Measurements from ENCODE around the gene AQR. TPM values are rescaled to one million over a fixed set of nuclear protein-coding genes. Genes with fewer than 3 reads are reported as not detected.
A peak's percentile ranks its signal among the peaks of the same experiment; 100 is the strongest.

AQR gene
- total and polyA plus RNA-seq, 8 donors, result 4.9 to 15.7 (median 8.1) TPM

DNA sequence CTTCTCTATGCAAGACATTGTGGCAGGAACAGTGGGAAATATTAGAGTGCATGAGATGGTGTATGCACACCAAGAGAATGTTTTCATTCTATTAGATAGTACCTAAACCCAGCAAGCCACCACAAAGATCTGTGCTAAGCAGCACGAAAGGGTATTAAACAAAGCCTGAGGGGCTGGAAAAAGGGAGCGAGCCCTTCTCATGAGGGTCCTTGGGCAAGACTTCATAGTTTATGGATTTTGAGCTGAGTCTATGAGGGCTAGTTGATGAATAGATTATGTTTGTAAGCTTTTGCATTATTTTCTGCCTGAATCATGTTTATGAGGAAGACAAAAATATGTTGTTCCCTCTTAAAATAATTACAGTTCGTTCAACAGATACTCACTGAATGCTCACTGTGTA is 164.8 kb downstream of the AQR start:
- Histone ChIP-seq H3K27ac (no peak overlapping the region), H3K27me3 (no peaks in the 10 kb centered on the region), H3K36me3 (no peaks in the 10 kb centered on the region), H3K4me3 (no peak overlapping the region), H3K9me3 (no peaks in the 10 kb centered on the region), H3K4me1 (no peaks in the 10 kb centered on the region)
- FAIRE-seq (no peak), DNase-seq (no peak), ATAC-seq (no peak)
- intact Hi-C loops (cut with DNase I), result no loop called here
- WGBS, 2 donors, result 57 to 59% methylated on average over 3 of the region's 3 CpGs
- TF ChIP-seq, protein P1, sequence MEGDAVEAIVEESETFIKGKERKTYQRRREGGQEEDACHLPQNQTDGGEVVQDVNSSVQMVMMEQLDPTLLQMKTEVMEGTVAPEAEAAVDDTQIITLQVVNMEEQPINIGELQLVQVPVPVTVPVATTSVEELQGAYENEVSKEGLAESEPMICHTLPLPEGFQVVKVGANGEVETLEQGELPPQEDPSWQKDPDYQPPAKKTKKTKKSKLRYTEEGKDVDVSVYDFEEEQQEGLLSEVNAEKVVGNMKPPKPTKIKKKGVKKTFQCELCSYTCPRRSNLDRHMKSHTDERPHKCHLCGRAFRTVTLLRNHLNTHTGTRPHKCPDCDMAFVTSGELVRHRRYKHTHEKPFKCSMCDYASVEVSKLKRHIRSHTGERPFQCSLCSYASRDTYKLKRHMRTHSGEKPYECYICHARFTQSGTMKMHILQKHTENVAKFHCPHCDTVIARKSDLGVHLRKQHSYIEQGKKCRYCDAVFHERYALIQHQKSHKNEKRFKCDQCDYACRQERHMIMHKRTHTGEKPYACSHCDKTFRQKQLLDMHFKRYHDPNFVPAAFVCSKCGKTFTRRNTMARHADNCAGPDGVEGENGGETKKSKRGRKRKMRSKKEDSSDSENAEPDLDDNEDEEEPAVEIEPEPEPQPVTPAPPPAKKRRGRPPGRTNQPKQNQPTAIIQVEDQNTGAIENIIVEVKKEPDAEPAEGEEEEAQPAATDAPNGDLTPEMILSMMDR (IDR thresholded peaks at IDR 0.05), result no peak

DNA sequence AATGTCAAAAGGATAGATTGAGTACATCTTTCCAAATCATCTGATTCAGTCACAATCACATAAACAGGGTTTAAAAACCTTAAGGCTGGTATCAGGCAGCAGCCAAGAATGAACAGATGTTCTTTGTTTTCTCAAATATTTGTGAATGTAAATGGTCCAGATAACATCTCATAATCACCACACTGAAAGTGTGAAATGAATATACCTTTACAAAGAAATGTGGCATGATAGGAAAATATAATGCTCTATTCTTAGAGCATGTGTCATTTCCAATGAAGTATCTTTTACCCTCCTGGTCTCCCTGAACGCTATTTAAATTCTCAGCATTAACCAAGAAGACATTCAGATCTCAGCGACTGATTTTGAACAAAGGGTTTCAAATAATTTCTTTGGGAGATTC is 165.4 kb downstream of the AQR start:
- FAIRE-seq (no peak), ATAC-seq (peak in 1 of 4 donors; percentile 50), DNase-seq (no peak)
- Histone ChIP-seq H3K27ac (no peak overlapping the region), H3K27me3 (no peaks in the 10 kb centered on the region), H3K9me3 (no peaks in the 10 kb centered on the region), H3K4me1 (no peaks in the 10 kb centered on the region), H3K4me3 (no peak overlapping the region), H3K36me3 (no peaks in the 10 kb centered on the region)
- TF ChIP-seq, protein P1 (IDR thresholded peaks at IDR 0.05), result no peak
- 51 to 56% methylated on average over 2 of the region's 2 CpGs for WGBS, 2 donors
- intact Hi-C loops (cut with DNase I), result no loop called here

DNA sequence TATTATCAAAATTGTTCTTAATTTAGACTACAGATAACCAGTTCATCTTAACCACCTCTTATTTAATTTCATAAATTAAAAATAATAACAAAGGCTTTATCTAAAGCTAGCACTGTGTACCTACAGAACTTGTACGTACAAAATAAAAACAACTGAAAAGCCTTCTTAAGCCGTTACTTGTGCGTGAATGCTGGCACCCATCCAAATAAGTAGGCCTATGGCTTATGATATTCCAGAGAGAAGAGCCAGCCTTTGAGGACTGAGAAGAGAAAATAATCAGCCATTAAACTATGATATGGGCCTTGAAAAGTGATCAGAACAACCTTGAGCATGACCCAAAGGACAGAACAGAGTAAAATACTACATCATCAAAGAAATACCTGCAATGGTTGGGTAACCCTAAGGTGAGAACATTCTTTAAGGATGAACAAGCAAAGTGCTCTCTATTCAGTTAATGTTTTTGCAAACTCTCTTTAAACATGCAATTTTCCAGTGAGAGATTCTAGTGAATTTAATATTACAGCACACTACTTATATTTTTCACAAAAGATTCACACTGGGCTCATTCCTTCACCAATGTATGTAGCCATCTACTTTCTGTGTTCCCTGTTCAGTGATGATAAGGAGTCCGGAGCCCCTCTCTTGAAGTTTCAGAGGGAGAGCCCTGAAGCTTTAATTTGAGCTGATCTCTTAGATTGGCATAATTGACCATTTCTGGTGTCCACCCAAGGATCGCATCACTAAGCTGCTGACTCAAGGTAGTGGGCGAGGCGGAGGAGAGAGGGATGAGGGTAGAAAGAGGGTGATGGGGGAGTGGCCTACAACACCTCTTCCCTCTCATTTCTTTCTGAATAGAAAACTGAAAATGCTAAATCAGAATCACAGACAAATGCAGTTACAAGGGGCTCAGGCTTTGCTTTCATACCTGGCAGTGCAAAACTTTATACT is 166.5 kb downstream of the AQR start:
- H3K4me3 ChIP-seq, result no peak overlapping the region
- no peak for FAIRE-seq
- no peak for ATAC-seq
- TF ChIP-seq, protein P1 (IDR thresholded peaks at IDR 0.05), result no peak
- no peaks in the 10 kb centered on the region for H3K27me3 ChIP-seq
- 89 to 90% methylated on average over 7 of the region's 7 CpGs for WGBS, 2 donors
- no peaks in the 10 kb centered on the region for H3K36me3 ChIP-seq
- intact Hi-C loops (cut with DNase I), result no loop called here
- H3K4me1 ChIP-seq, result no peaks in the 10 kb centered on the region
- no peak for DNase-seq
- H3K27ac ChIP-seq, result no peak overlapping the region
- H3K9me3 ChIP-seq, result no peaks in the 10 kb centered on the region

DNA sequence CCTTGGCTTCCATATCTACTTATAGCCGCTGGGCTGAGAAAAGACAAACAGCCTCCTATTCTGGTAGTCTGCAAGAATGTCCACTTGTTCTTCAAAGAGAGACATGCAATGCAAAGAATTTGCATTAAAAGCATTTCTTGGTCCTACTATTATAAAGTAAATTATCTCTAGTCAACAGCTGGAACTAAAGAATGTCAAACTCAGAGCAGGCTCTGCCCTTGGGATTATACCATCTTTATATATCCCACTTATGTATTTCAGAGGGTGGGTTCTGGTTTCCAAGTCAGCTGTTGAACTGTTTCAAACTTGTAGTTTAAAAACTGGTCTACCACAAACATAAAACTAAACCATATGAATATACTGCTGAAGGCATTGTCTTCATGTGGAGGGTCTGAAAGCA is 167.2 kb downstream of the AQR start:
- TF ChIP-seq, protein P1 (IDR thresholded peaks at IDR 0.05), result no peak
- no peak overlapping the region for H3K27ac ChIP-seq
- no peaks in the 10 kb centered on the region for H3K36me3 ChIP-seq
- intact Hi-C loops (cut with DNase I), result no loop called here
- H3K4me1 ChIP-seq, result no peaks in the 10 kb centered on the region
- 97 to 99% methylated on average over 1 of the region's 1 CpG for WGBS, 2 donors
- FAIRE-seq (no peak), ATAC-seq (no peak), DNase-seq (no peak)
- no peaks in the 10 kb centered on the region for H3K27me3 ChIP-seq
- H3K4me3 ChIP-seq, result no peak overlapping the region
- H3K9me3 ChIP-seq, result no peaks in the 10 kb centered on the region

Other genes starting within 250 kb of the AQR start
- 1 to 10 TPM in 5 of 6 donors, under 1 TPM in 1; 0.88 to 4.3 (median 2.3) TPM for gene GJD2, start 214.7 kb downstream of the AQR start, total RNA-seq
- 10 to 100 TPM in 1 of 2 donors, 1 to 10 TPM in 1; 5.2 to 25.5 TPM for gene GJD2, start 214.7 kb downstream of the AQR start, polyA plus RNA-seq
- 1 to 10 TPM in 1 of 6 donors, under 1 TPM in 3, not detected in 2; 0.13 to 5.2 (median 0.34) TPM for gene ACTC1, start 174.2 kb downstream of the AQR start, total RNA-seq
- 1 to 10 TPM; 1.6 to 2.6 TPM for gene ACTC1, start 174.2 kb downstream of the AQR start, polyA plus RNA-seq
- gene ZNF770, start 18.5 kb upstream of the AQR start, total RNA-seq, result 10 to 100 TPM in 5 of 6 donors, 1 to 10 TPM in 1; 8.4 to 22.6 (median 17.0) TPM
- 1 to 10 TPM; 4.8 to 7.1 TPM for gene ZNF770, start 18.5 kb upstream of the AQR start, polyA plus RNA-seq
- gene NANOGP8, start 115.6 kb upstream of the AQR start, total RNA-seq, result under 1 TPM in 3 of 6 donors, not detected in 3; 0.43 to 0.78 (median 0.69) TPM
- gene NANOGP8, start 115.6 kb upstream of the AQR start, polyA plus RNA-seq, result under 1 TPM in 1 of 2 donors, not detected in 1; 0.80 TPM

Measured in pancreas (tissue), 10 donors.